GM20431 (cell line): ENCODE data around the gene PRKAG2.
"Not testable (repeated sequence)": the region's sequence is repeated elsewhere in the genome, so short reads cannot be mapped to it uniquely, and the experiment has no call there.

ENCODE experiments used
- in situ Hi-C: fragments of 300-500 bp; cut with MseI, MboI; formaldehyde crosslinking; loops from one replicate; pipeline ENCODE4 v1.15.0; 2020; ENCODE audit warnings: low sequenced_read_pairs; ENCODE audit not compliant: unreplicated experiment

Gene PRKAG2

DNA sequence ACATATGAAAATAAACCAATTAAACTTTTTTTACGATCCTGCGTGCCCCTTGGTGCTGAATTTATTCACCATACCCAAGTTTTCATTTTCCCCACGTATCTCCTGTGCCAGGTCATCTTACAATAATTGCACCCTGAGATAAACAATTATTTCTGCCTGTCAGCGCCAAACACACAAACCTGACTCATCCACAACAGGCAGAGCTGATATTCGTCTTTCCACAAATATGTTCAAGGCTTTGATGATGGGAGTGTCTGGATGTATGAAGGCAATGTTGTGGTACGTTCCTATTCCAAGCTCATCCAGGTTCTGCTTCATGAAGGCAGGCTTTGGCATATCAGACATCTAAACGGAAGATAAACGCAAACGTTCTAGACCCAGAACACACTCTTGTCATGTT lies 311.4 kb downstream of the PRKAG2 start:
- in situ Hi-C loops: no loop called here

DNA sequence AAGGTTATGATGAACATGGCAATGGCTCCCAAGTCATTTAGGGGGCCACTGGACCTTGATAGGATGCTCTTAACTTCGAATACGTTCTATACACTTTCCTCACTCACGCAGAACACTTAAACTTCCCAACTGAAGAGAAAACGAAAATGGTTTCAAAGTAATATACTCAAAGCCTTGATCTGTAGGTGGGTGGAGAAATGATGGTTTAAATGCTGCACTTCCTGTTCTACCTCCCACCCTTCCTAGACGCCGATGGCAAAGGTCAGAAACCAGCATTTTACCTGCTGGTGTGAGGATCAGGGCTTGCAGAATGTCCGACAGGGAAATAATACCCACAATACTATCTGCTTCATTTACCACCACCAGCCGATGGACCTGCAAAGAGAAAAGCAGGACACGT lies 316.7 kb downstream of the PRKAG2 start:
- in situ Hi-C loops: no loop called here

DNA sequence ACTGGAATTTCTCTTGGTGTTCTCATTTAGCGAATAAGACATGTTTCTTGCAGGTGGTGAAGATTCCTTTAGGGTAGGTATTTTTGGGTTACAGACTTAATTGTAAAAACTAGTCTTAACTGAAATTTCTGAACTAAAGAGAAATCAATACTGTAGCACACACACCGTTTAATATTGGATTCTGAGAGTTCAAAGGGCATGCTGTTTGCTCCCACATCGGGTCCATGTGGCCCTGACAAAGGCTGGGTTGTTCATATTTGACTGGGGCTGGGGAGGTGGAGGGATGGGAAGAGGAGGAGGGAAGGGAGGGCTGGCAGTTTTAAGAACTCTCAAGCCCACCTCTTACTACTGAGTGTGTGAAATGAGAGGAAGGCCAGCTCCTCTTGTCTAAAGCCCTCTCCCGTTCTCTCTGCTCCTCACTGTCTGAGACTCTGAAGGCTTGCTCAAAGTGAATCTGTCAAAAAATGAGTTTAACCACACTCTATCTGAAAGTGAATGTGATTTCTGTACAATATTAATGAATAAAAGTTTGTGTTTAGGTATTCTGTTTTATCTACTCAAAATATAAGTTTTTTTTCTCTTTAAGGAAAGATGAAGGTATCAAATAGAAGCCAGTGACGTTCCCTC lies 317.2 kb downstream of the PRKAG2 start:
- in situ Hi-C loops: no loop called here

DNA sequence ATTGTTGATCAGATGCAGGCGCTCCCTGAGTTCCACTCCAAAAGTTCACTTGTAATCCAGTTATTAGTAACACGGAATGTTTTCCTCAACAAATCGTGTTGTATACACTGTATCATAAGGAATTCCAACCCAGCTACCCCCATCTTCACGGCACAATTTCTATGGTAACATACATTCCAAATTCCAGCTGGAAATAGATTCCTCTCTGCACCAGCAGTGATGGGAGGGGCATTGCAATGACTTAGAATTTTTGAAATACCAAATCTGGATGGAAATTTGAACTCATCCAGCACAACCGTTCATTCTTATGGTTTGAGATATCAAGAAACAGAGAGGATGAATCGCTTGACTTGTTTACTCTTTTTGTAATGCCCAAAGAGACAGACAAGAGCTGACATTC lies 318.3 kb downstream of the PRKAG2 start:
- in situ Hi-C loops: no loop called here

DNA sequence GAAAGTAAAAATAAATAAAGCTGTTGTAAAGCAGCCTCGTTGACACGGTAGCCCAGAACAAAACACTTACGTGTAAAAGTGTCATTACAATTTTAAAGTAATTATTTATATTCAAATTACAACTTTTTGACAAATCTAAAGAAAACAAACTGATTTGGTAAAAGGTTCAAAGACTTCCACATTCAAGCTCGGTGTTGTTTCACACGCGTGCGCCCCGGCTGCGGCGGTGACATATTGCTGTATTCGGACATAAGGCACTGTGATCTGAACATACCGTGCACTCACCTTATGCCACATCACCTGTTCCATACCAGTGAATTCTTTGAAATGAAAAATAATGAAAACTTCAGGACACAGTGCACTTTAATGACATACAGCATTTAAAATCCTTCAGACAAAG lies 320.3 kb downstream of the PRKAG2 start:
- in situ Hi-C loops: no loop called here

DNA sequence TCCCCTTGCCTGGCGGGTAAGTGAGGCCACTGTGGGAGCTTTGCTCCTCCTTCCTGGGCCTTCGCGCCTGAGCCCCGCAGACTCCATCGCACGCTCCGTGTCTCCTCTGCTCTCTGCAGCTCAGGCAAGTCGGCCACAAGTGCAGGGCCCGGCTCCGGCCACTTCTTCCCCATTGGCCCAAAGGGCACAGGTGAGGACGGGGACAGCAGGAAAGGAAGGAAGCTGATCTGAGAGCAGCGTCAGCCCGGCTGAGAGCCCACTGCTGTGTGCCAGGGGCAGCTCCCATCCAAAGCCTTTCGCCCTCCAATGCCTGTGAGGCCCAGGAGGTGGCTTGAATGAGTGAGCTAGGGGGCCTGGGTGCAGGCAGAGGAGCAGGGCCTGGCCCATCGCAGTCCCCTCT lies 323.6 kb downstream of the PRKAG2 start:
- in situ Hi-C loops: no loop called here

DNA sequence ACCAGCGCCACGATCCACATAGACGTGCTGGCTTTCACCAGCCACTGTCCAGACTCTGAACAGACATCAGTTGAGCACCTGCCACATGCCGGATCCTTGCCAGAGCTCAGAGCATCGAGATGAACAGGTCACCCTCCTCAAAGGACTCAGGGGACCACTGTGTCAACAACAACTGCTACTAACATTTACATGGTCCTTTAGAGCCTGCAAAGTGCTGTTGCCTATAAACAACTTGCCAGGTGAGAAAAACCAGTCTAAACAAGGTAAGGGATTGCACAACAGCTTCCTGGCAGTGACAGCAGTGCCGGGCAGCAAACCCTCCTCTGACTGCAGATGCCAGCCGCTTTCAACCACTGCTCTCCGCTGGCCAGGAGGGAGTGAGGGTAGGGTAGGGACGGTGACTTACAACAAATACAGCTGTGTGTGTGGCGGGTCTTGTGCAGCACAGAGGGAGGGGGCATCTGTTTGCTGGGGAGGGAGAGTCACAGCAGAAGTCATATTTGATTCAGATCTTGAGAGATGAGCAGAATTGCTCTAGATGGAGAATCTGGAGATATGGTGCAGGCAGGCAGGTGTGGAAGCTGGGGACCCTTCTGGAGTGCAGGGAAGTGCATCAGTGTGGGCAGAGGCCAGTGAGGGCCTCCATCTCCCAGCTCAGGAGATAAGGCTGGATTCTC lies 324.4 kb downstream of the PRKAG2 start:
- in situ Hi-C loops: no loop called here

DNA sequence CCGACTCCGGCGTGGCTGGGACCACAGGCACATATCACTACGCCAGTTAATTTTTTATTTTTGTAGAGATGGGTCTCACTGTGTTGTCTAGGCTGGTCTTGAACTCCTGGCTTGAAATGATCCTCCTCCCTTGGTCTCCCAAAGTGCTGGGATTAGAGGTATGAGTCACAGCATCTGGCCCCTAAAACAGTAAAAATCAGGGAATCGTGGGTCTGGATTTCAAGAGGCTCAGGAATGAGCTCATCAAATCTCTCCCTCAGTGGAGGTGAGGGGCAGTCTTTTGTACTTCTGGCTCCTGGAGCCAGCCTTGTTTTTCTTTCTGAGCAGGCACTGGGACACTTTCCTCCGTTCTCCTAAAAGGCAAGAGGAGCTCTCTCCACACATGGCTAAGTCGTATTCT lies 325.1 kb downstream of the PRKAG2 start:
- in situ Hi-C loops: no loop called here

DNA sequence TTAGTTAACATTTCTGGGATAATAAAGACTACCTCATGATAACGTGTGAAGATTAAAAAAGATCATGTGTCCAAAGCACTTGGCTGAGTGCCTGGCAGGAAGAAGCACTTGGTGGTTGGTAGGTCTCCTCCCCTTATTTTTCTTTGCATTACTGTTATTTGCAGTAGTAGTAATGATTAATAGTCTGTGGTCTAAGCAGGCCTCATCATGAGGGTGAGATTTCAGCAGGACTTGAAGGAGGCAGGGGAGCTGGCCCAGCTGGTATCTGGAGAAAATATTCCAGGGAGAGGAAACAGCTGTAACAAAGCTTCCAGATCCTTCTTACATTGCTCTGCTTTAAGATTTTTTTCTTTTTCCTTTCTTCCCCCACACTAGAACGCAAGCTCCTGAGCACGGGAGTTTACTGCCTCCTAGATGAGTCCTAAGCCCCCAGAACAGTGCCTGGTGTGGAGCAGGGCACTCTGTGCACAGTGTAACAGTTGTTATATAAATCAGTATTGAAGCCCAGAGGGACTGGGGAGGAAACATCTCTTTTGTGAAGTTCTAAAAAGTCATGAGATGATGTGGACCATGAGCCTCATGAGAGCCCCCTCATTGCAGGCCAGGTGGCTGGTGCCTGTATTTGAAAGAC lies 326.1 kb downstream of the PRKAG2 start:
- in situ Hi-C loops: no loop called here

DNA sequence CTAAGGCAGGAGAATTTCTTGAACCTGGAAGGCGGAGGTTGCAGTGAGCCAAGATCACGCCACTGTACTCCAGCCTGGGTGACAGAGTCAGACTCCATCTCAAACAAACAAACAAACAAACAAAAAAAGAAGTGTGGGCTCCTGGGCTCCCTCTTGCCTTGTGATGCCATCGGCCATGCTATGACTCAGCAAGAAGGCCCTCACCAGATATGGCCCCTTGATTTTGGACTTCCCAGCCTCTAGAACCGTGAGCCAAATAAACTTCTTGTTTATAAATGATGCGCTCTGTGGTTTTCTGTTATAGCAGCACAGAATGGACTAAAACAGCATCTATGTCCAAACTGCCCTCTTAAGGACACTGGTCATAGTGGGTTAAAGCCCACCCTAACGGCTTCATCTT lies 327.3 kb downstream of the PRKAG2 start:
- in situ Hi-C loops: no loop called here

DNA sequence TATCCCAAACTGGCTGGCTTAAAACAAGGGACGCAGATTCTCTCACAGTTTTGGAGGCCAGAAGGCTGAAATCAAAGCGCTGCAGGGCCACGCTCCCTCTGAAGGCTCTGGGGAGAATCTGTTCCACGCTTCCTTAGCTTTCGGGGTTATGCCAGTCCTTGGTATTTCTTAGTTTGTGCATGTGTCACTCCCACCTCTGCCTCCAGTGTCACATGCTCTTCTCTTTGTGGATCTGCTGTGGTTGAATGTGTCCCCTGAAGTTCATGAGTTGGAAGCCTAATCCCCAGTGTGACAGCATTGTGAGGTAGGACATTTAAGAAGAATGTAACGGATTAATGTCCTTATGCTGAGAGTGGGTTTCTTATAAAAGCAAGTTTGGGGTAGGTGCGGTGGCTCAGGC lies 327.8 kb downstream of the PRKAG2 start:
- in situ Hi-C loops: no loop called here

DNA sequence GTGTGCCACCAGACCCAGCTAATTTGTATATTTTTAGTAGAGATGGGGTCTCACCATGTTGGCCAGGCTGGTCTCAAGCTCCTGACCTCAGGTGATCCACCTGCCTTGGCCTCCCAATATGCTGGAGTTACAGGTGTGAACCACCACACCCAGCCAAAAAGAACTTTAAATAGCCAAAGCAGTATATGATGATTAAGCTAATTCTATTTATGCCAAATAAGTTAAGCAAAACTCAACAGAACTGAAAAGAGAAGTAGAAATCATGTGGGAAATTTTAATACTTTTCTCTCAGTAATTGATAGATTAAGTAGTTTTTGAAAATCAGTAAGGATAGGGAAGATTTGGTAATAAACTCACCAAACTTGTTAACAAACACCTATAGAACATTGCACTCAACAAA lies 332.7 kb downstream of the PRKAG2 start:
- in situ Hi-C loops: no loop called here

DNA sequence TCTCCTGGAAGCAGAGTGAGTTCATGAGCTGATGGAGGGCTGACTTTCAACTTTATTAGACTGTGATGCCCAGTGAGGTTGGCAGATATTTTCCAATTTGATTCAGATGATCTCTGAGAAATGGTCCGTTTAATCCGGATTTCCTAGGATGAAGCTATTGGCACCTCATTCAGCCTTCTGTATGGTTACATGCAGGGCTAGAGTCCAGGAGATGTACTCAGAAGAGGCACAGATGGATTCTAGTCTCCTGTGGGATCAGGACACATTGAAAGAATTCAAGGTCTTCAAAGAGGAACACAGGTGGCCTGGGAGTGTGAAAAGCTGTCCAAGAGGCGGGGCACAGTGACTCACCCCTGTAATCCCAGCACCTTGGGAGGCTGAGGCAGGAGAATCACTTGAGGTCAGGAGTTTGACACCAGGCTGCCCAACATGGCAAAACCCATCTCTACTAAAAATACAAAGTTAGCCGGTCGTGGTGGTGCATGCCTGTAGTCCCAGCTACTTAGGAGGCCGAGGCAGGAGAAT lies 334.2 kb downstream of the PRKAG2 start:
- in situ Hi-C loops: no loop called here

DNA sequence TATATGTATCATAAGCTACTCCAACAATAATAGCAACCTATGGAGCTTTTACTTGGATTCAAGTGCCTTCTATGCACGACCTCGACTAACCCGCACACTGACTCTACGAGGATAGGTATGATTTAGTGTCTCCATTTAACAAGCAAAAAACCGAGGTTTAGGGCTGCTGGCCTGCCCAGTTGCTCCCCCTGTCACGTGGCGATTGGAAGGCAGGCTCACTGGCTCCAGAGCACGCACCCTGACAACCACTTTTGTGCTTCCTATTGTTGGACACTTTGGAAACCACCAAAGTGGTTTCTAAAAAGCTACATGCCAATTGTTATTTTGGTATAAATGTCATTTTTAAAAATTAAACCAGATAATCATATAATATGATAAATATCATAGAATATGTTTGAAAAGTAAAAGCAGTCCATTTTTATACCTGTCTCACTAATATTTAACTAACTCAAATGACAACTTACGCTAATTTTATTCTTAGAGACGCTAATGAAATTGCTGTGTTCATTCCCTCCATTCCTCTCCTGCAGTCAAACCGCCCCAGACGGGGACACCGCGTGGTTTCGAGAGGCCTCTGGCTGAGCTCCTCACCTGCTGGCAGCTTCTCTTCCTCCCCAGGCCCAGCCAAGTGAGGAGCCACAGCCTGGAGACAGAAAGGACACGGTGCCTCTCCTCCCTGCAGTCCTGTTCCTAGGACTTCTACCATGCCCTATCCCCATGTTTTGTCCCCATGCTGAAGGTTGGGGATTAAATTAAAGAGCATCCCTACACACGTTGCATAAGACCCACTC lies 335.0 kb downstream of the PRKAG2 start:
- in situ Hi-C loops: no loop called here

DNA sequence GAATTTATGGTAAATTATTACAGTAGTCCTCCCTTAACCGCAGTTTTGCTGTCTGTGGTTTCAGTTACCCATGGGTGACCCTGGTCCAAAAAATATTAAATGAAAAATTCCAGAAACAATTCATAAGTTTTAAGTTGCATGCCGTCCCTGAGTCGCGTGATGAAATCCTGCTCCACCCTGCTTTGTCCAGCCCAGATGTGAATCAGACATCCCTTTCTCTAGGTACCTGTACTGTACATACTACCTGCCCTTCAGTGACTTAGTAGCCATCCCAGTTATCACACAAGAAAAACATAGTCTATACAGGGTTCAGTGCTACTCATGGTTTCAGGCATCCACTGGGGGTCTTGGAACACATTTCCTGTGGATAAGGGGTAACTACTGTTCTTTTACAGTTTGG lies 336.8 kb downstream of the PRKAG2 start:
- in situ Hi-C loops: no loop called here

DNA sequence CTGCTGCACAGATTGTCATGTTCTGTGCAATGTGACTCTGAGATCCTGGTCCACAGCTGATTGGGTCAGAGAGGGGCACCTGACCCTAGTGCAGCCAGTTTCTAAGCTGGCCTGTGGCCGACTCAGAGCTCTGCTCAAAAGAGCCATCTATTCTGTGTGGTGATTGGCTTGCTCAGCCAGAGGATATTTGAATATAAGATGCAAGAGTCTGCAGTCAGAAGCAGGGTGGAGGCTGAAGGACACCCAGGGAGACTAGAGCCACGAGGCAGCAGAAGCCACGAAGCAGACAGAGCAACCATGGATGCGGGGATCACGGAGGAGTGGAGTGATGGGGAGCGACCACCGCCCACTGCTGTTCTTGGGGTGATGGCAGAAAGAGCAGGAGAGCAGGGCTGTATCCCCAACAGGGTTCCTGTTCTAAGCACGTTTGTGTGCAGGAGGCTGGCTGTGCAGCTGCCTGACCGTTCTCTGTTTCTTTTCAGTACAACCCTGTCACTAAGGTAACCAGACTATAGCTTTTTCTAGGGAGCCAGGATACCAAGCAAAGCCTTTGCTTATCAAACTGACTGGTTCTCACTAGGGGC lies 337.7 kb downstream of the PRKAG2 start:
- in situ Hi-C loops: no loop called here

DNA sequence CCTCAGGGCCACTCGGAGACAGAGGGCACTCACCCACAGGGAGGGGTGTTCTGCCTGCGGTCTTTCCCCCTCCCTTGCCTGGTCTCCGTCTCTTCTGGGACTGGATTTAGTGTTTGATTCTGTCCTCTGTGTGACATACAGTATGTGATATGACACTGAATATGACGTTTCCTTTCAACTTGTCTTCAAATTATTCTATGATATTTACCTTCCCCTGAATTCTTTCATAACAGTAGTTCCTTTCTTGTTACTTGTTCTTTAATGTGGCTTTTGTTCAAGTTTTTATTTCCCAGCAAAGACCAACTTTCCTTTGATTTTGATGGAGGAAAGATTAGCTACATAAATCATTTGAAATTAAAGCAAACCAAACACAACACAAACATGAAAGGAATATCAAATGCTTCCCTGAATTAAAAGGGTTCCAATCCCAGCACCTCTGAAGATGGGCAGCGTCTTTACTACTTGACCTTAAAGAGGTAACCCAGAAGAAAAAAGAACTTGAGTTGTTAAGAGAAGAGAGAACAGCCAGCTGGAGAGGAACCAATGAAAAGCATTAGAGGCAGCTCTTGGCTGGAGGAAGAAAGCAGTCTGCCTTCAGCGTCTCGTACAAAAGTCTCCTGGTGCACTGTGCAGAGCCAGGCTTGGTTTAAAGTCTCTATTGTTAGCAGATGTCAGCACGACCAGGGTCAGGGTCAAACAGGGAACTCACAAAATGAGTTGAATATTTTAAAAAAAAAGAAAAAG lies 338.9 kb downstream of the PRKAG2 start:
- in situ Hi-C loops: no loop called here

DNA sequence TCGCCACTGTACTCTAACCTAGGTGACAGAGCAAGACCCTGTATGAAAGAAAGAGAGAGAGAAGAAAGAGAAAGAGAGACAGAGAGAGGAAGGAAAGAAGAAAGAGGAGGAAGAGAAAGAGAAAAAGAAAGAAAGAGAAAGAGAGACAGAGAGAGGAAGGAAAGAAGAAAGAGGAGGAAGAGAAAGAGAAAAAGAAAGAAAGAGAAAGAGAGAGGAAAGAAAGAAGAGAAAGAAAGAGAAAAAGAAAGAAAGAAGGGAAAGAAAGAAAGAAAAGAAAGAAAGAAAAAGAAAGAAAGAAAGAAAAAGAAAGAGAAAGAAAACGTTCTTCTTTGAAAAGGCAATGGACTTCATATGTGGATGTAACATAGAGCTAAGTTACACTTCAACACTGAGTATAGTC lies 340.7 kb downstream of the PRKAG2 start:
- in situ Hi-C loops: not testable (repeated sequence)

DNA sequence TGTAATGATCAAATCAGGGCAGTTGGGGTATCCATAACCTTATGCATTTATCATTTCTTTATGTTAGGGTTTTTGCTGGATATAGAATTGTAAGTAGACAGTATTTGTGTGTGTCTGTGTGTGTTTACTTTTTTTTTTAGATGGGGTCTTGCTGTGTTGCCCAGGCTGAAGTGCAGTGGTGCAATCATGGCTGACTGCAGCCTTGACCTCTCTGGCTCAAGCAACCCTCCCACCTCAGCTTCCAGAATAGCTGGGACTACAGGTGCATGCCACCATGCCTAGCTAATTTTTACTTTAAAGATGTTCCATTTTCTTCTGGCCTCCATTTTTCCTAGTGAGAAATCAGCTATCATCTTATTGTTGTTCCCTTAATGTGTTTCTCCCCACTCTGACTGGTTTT lies 347.1 kb downstream of the PRKAG2 start:
- in situ Hi-C loops: no loop called here

DNA sequence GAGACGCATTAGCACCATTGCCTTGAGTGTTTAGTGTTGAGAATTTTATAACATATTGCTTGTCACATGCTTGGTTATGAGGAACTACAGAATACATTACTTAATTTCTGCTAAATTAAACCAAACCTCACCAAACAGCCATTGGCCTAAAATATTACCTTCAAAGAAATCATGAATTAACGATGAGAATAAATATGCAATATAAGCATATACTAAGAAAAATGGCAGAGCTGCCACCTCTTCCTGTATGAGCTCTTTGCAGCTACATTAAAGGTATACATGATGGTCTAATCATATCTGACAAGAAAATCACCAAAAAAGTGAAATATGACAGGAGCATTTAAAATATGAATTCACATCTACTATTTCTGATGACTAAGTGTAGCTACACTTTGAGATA lies 352.1 kb downstream of the PRKAG2 start:
- in situ Hi-C loops: no loop called here
